GM12872 (cell line): ENCODE measurements around the gene IRF2BPL.
A peak's percentile ranks its signal among the peaks of the same experiment; 100 is the strongest.

Experiments used
- TF ChIP-seq, protein P1 (sequence below): IDR thresholded peaks from 3 replicates; pipeline ENCODE4 v1.5.1; 2011; ENCODE audit warnings: low read depth, mild to moderate bottlenecking, low read length, moderate library complexity; ENCODE audit not compliant: insufficient read depth

IRF2BPL gene

DNA sequence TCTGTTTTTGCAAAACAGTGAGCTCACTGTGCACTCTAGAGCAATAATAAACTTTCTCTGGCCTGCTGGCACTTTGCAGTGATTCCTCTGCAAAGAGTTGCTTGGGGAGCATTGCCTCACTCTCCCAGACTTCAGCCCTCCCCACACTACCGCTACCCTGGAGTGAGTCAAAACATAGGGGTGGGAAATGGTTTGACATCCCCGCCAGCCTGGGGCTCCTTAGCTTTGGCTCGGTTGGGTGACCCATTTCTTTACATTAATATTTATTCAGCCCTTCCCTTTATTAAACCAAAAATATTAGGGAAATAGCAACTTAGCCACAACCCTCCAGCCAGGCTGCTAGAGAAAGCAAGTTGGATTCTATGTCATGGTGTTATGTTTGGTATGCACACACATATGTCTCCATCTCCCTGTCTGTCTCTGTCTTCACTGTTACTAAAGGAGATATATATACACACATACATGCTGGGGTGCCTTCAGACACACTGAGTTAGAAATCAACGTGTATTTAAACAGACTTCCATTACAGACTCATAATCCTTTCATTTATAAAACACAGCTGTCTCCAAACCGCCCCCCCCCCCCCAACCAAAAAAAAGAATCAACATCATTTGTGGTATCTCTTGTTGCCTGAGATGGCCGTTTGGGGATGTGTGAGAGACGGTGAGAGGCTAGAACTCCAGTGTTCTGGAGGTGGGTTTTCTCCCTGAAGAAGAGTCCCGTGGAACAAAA is 3.4 kb upstream of the IRF2BPL start:
- TF ChIP-seq, protein P1, sequence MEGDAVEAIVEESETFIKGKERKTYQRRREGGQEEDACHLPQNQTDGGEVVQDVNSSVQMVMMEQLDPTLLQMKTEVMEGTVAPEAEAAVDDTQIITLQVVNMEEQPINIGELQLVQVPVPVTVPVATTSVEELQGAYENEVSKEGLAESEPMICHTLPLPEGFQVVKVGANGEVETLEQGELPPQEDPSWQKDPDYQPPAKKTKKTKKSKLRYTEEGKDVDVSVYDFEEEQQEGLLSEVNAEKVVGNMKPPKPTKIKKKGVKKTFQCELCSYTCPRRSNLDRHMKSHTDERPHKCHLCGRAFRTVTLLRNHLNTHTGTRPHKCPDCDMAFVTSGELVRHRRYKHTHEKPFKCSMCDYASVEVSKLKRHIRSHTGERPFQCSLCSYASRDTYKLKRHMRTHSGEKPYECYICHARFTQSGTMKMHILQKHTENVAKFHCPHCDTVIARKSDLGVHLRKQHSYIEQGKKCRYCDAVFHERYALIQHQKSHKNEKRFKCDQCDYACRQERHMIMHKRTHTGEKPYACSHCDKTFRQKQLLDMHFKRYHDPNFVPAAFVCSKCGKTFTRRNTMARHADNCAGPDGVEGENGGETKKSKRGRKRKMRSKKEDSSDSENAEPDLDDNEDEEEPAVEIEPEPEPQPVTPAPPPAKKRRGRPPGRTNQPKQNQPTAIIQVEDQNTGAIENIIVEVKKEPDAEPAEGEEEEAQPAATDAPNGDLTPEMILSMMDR, result no peak

DNA sequence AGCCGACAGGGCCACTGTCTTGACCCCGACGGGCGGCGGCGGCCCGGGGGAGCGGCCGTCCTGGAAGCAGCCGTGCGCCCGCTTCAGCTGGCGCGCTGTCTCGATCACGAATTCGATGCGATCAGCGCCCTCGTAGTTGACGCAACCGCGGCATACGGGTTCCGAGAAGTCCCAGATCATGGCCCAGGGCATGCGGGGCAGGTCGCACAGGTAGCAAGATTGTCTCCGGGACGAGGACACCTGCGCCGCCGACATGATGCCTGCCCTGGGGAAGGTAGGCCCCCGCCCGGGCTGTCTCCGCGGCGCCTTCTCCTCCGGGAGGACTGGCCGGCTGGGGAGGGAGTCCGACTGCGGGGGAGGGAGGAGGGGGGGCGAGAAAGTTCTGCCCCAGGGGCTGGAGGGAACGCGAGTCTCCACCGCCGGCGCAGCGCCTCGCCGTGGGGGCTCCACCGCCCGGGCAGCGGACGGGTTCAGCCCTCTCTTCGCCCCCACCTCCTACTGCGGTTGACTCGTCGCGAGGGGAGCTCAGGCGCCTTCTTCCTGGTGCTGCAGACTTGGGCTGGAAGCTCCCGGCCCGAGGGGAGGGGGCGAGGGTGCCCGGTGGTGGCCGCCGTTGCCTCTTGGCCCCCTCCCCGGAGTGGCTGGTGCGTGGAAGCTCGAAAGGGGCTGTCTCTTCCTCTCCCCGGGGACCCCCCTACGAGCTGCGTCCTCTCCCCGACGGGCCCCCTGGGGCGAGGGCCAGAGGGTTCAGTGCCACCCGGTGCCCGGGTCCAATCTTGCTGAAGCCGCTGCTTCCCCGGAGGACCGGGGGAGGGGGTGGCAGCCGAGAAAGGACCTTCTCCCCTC is 747 bp downstream of the IRF2BPL start:
- TF ChIP-seq, protein P1, result peak; percentile 24; the same call in 1 of the 3 replicates

DNA sequence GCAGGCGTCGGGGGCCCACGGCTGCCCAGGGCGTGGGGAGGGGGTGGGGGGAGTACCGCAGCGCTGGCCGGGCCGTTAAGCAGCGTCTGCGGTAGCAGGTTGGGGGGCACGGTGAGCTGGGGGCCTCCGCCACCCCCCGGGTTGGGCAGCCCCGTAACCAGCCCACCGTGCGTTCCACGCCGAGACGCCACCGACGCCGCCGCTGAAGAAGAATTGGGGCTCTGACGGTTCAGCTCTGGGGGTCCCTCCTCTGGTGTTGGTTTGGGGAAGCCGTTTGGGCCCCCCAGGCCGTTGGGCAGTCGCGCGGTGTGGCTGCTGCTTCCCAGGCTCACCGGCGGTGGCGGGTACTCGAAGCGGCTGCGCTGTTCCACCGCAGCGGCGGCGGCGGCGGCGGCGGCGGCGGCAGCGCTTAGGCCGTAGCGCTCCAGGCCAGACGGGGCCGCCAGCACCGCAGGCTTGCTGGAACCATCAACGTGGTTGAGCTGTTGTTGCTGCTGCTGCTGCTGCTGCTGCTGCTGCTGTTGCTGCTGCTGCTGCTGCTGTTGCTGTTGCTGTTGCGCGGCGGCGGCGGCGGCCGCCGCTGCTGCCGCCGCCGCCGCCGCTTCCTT is 1.5 kb downstream of the IRF2BPL start:
- TF ChIP-seq, protein P1, result no peak

DNA sequence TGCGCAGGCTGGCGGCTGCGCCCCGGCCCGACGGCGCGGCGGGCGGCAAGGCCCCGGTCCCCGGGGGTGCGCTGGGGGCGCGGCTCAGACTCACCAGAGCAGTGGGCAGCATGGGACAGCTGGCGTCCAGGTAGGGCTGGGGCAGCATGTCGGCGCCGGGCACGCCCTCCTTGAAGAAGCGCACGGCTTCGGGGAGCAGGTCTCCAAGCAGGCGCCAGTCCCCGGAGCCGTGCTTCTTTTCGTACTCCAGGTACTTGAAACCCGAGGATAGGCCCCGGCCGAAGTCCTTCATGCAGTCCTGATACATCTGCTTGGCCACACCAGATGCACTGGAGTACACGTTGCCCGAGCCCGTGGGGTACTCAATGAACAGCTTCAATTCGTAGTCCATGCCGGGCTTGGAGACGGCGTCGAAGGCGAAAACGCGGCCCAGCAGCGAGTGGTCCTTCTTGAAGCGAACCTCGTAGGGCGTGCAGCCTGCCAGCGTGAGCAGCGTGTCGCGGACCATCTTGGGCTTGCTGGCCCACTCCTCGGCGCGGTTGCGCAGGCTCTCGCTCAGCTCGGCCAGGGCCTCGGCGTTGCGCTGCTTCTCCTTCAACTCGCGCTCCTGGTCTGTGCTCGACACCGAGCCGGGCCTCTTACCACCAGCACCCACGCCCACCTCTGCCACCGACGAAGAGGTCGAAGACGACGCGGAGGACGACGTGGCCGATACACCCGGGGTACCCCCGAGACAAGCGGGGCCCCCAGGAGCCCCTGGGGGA is 2.2 kb downstream of the IRF2BPL start:
- TF ChIP-seq, protein P1, result no peak

DNA sequence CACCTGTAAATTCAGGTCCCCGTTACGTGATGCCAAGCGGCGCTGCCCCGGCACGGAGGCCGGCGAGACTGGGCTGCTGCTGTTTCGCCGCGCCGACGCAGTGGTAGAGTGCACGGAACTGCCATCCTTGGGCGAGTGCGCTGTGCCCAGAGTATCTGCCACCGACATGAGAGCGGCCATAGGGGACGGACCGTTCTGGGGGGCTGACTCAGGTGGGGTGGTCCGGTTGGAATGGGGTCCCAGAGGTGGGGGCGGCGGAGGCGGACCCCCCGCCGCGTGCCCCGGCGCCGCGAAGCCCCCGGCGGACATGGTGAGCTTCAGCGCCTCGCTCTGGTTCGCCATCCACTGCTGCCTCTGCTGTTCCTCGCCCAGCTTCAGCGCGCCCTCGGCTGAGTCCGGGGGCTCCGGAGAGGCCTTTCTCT is 2.8 kb downstream of the IRF2BPL start:
- TF ChIP-seq, protein P1, result no peak

DNA sequence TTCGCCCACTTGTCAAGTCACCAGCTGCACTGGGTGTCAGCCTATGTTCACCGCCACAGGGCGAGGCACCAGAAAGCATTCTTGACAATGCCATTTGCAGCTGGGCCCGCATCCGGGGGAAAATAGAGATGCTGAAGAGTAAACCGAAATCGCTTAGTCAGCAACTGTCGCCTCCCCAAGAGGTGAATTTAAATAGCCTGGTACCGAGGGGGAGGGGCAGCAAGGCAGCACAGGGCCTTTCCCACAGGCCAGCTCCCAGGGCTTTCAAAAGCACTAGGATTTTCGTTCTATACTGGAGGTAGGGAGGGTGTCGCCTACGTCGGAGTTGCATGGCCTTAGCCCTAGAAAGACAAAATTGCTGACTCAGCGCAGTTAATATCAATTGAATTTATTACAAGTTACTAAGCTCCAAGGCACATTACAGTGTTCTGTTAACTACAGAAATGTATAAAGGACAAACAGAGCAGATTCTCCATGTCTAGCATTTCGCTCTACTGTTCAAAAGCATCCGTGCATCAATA is 4.3 kb downstream of the IRF2BPL start:
- TF ChIP-seq, protein P1, result no peak
